ENCODE results near the gene XXYLT1. TPM values are rescaled to one million over a fixed set of nuclear protein-coding genes. Genes with fewer than 3 reads are reported as not detected.

Gene XXYLT1
- total RNA-seq, 1 experiment from 2014 or later = 10.9 TPM

DNA sequence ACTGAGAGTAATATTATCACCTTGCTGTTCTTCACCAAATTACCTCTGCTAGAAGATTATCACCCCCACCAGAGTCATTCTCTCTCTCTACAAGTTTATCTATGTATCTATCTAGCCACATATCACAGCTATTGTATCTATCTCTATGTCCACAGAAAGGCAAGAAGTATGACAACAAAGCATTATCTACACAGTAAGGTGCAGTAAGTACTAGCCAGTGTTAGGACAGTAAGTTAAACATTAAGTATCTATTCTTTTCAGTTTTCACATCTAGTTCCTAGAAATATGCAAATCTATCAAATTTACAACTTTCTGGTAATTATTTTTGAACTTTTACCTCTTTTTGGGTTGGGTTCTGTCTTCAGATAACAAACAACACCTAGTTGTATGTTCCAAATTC is 26.5 kb upstream of the XXYLT1 start:
- Histone ChIP-seq H3K79me2 (ENCODE audit: insufficient read depth, low read length) (no peaks in the 10 kb centered on the region), H2AFZ (ENCODE audit: low read depth, low read length, poor library complexity, severe bottlenecking) (no peak overlapping the region), H4K20me1 (ENCODE audit: insufficient read depth) (no peaks in the 10 kb centered on the region), H3K36me3 (ENCODE audit: control insufficient read depth in 1 of 2, insufficient read depth in 2 of 2, low read length in 2 of 2) (no peaks in the 10 kb centered on the region), H3K27me3 (ENCODE audit: insufficient read depth, low read length) (no peaks in the 10 kb centered on the region), H3K27ac (ENCODE audit: low read depth, low read length) (no peak overlapping the region), H3K4me3 (replicated peaks in 1 of 2; ENCODE audit: low read depth in 1 of 2, low read length in 2 of 2) (no peak overlapping the region), H3K9ac (ENCODE audit: low read length) (no peak overlapping the region), H3K4me2 (ENCODE audit: low read length) (no peak overlapping the region), H3K4me1 (ENCODE audit: control insufficient read depth in 1 of 2, insufficient read depth in 2 of 2, low read length in 2 of 2) (no peaks in the 10 kb centered on the region), H3K9me2 (ENCODE audit: insufficient read depth) (no peaks in the 10 kb centered on the region), H3K9me3 (ENCODE audit: control insufficient read depth in 1 of 2, insufficient read depth in 1 of 2, low read depth in 1 of 2, low read length in 2 of 2) (no peaks in the 10 kb centered on the region)
- intact Hi-C loops (cut with micrococcal nuclease) = no loop called here
- ChIA-PET RAD21 (ENCODE audit: low non-redundant PET in 1 of 2, low total read pairs in 2 of 2, uncharacterized antibody in 2 of 2, unreplicated experiment in 2 of 2) (no interaction called here), CTCF (no interaction called here), POLR2A (no interaction called here)
- no TSS peak for BruUV-seq (replicated peaks)
- TF ChIP-seq JUND (IDR thresholded peaks at IDR 0.05) (no peak), SP1 (IDR thresholded peaks at IDR 0.05; ENCODE audit: low read depth) (no peak), REST (IDR thresholded peaks at IDR 0.05; ENCODE audit: low read depth) (no peak), SRF (IDR thresholded peaks at IDR 0.05; ENCODE audit: low read depth) (no peak), EZH2phosphoT487 (IDR thresholded peaks at IDR 0.05; ENCODE audit: borderline replicate concordance) (no peak), CEBPB (IDR thresholded peaks at IDR 0.05; ENCODE audit: low read depth) (no peak), ZFX (IDR thresholded peaks at IDR 0.05) (no peak), CBX3 (IDR thresholded peaks at IDR 0.05; ENCODE audit: low read depth) (no peak), YY1 (IDR thresholded peaks at IDR 0.05; ENCODE audit: extremely low read depth, insufficient replicate concordance, low read depth, low read length) (no peak), ZNF274 (IDR thresholded peaks at IDR 0.05; ENCODE audit: low read depth, low read length) (no peak), POLR2A (IDR thresholded peaks at IDR 0.05; ENCODE audit: borderline replicate concordance, extremely low read depth, insufficient read depth, insufficient read length) (no peak)
- TF ChIP-seq, protein P1, sequence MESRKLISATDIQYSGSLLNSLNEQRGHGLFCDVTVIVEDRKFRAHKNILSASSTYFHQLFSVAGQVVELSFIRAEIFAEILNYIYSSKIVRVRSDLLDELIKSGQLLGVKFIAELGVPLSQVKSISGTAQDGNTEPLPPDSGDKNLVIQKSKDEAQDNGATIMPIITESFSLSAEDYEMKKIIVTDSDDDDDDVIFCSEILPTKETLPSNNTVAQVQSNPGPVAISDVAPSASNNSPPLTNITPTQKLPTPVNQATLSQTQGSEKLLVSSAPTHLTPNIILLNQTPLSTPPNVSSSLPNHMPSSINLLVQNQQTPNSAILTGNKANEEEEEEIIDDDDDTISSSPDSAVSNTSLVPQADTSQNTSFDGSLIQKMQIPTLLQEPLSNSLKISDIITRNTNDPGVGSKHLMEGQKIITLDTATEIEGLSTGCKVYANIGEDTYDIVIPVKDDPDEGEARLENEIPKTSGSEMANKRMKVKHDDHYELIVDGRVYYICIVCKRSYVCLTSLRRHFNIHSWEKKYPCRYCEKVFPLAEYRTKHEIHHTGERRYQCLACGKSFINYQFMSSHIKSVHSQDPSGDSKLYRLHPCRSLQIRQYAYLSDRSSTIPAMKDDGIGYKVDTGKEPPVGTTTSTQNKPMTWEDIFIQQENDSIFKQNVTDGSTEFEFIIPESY (IDR thresholded peaks at IDR 0.05; ENCODE audit: extremely low read depth, insufficient replicate concordance, low read length) = no peak
- TF ChIP-seq, protein P2, sequence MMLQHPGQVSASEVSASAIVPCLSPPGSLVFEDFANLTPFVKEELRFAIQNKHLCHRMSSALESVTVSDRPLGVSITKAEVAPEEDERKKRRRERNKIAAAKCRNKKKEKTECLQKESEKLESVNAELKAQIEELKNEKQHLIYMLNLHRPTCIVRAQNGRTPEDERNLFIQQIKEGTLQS (IDR thresholded peaks at IDR 0.05) = no peak
- TF ChIP-seq, protein P3, sequence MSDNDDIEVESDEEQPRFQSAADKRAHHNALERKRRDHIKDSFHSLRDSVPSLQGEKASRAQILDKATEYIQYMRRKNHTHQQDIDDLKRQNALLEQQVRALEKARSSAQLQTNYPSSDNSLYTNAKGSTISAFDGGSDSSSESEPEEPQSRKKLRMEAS (IDR thresholded peaks at IDR 0.05) = no peak
- ATAC-seq (no peak), DNase-seq (ENCODE audit: low read depth, low spot score) (no peak)

Measured in HCT116 (cell line).